Measurements from ENCODE around the gene TRABD2A. TPM values are rescaled to one million over a fixed set of nuclear protein-coding genes. Genes with fewer than 3 reads are reported as not detected.

The TRABD2A gene
- total and polyA plus RNA-seq, 9 of the 15 experiments (the other 6 are each of a cell fraction or from before 2014, with no cell fraction given): 0.07 to 0.45 (median 0.25) TPM

GRCh38 chr2:84823229-84823628 lies 57.7 kb downstream of the TRABD2A start:
- Histone ChIP-seq H3K27ac (ENCODE audit: extremely low read depth, low read depth, low read length) (no peak overlapping the region), H3K9me1 (ENCODE audit: control insufficient read depth, insufficient read depth, low read length) (no peaks in the 10 kb centered on the region), H3K36me3 (ENCODE audit: control insufficient read depth, insufficient read depth, low read length) (no peaks in the 10 kb centered on the region), H3K4me1 (replicated peaks in 1 of 2; ENCODE audit: control insufficient read depth in 2 of 2, insufficient read depth in 2 of 2, low read length in 2 of 2) (peaks cover 0 to 3% of the 10 kb centered on the region in 2 experiments; a peak in 1 of 5 replicates), H3K79me2 (ENCODE audit: control insufficient read depth, insufficient read depth, low read length) (no peaks in the 10 kb centered on the region), H4K20me1 (replicated peaks; ENCODE audit: control insufficient read depth, insufficient read depth, low read length) (no peaks in the 10 kb centered on the region), H3K9ac (ENCODE audit: insufficient read depth in 1 of 2, low read depth in 2 of 2, low read length in 2 of 2) (no peak overlapping the region), H3K4me3 (no peak overlapping the region), H3K4me2 (ENCODE audit: insufficient read depth, low read length) (no peak overlapping the region), H3K9me3 (replicated peaks; ENCODE audit: control insufficient read depth, insufficient read depth, low read depth, low read length) (no peaks in the 10 kb centered on the region), H2AFZ (ENCODE audit: low read depth, low read length) (no peak overlapping the region), H3K27me3 (ENCODE audit: control insufficient read depth in 2 of 2, insufficient read depth in 2 of 2, low read length in 2 of 2) (peaks cover 2 to 29% of the 10 kb centered on the region in 2 experiments; a peak in 4 of 5 replicates)
- no TSS peak for BruUV-seq (replicated peaks)
- in situ Hi-C loops (cut with MboI): no loop called here
- TF ChIP-seq CBX3 (IDR thresholded peaks at IDR 0.05; ENCODE audit: borderline replicate concordance in 1 of 2, low read length in 2 of 2): no peak
- ChIA-PET CTCF (ENCODE audit: low intra/inter-chr PET ratio) (no interaction called here), POLR2A (no interaction called here)
- ATAC-seq (no peak), FAIRE-seq (no peak), DNase-seq (ENCODE audit: extremely low read depth in 1 of 4, low spot score in 3 of 4) (no peak)
- WGBS (ENCODE audit: insufficient coverage, low coverage, missing lambda C conversion rate): 3% methylated on average over 5 of the region's 5 CpGs
- intact Hi-C loops (cut with micrococcal nuclease): no loop called here

- Histone ChIP-seq H3K4me1 (replicated peaks in 1 of 2; ENCODE audit: control insufficient read depth in 2 of 2, insufficient read depth in 2 of 2, low read length in 2 of 2) (peaks cover 0 to 3% of the 10 kb centered on the region in 2 experiments; a peak in 1 of 5 replicates), H3K36me3 (ENCODE audit: control insufficient read depth, insufficient read depth, low read length) (no peaks in the 10 kb centered on the region), H3K27ac (ENCODE audit: extremely low read depth, low read depth, low read length) (no peak overlapping the region), H3K9ac (ENCODE audit: insufficient read depth in 1 of 2, low read depth in 2 of 2, low read length in 2 of 2) (no peak overlapping the region), H4K20me1 (replicated peaks; ENCODE audit: control insufficient read depth, insufficient read depth, low read length) (no peaks in the 10 kb centered on the region), H3K4me3 (no peak overlapping the region), H2AFZ (ENCODE audit: low read depth, low read length) (no peak overlapping the region), H3K9me3 (replicated peaks; ENCODE audit: control insufficient read depth, insufficient read depth, low read depth, low read length) (no peaks in the 10 kb centered on the region), H3K9me1 (ENCODE audit: control insufficient read depth, insufficient read depth, low read length) (no peaks in the 10 kb centered on the region), H3K79me2 (ENCODE audit: control insufficient read depth, insufficient read depth, low read length) (no peaks in the 10 kb centered on the region), H3K27me3 (ENCODE audit: control insufficient read depth in 2 of 2, insufficient read depth in 2 of 2, low read length in 2 of 2) (peaks cover 2 to 29% of the 10 kb centered on the region in 2 experiments; a peak in 4 of 5 replicates), H3K4me2 (ENCODE audit: insufficient read depth, low read length) (no peak overlapping the region)
- no peak for FAIRE-seq
- intact Hi-C loops (cut with micrococcal nuclease) (no loop called here), in situ Hi-C loops (cut with MboI) (no loop called here)
- ChIA-PET POLR2A (no interaction called here), CTCF (ENCODE audit: low intra/inter-chr PET ratio) (no interaction called here)
- BruUV-seq (replicated peaks): no TSS peak
- DNase-seq (ENCODE audit: extremely low read depth in 1 of 4, low spot score in 3 of 4): no peak
- peak; percentile 66 for ATAC-seq
- 3% methylated on average over 7 of the region's 7 CpGs for WGBS (ENCODE audit: insufficient coverage, low coverage, missing lambda C conversion rate)
- TF ChIP-seq FOXO4 (CRISPR knock-in tag; IDR thresholded peaks at IDR 0.05) (no peak), HNRNPK (IDR thresholded peaks at IDR 0.05; ENCODE audit: low read depth, low read length, poor library complexity, severe bottlenecking) (no peak), PHB2 (IDR thresholded peaks at IDR 0.05; ENCODE audit: low read depth) (no peak), PBX2 (CRISPR knock-in tag; IDR thresholded peaks at IDR 0.05; ENCODE audit: low read depth) (no peak), PBX2 (tag; conservative IDR thresholded peaks at IDR 0.05; ENCODE audit: low read depth) (no peak), ZNF174 (CRISPR knock-in tag; IDR thresholded peaks at IDR 0.05) (no peak), E2F4 (CRISPR knock-in tag; IDR thresholded peaks at IDR 0.05; ENCODE audit: low read depth) (no peak), NCOA4 (IDR thresholded peaks at IDR 0.05; ENCODE audit: partially characterized antibody) (no peak), SAFB2 (IDR thresholded peaks at IDR 0.05; ENCODE audit: borderline replicate concordance, low read depth, low read length, severe bottlenecking) (no peak), HEY1 (CRISPR knock-in tag; IDR thresholded peaks at IDR 0.05; ENCODE audit: borderline replicate concordance) (no peak)
Measured at GRCh38 chr2:84821806-84822205, 59.1 kb downstream of the TRABD2A start.
